ENCODE results near the gene DHRS7B.

The DHRS7B gene

GRCh38 chr17:21239680-21240368, 113.1 kb downstream of the DHRS7B start:
- TF ChIP-seq GATA2 (IDR thresholded peaks at IDR 0.05; ENCODE audit: low read depth, low read length) (no peak), GATA3 (IDR thresholded peaks at IDR 0.05; ENCODE audit: low read depth, low read length) (no peak)

GRCh38 chr17:21240369-21241055, 113.7 kb downstream of the DHRS7B start:
- TF ChIP-seq GATA2 (IDR thresholded peaks at IDR 0.05; ENCODE audit: low read depth, low read length) = no peak
- no peak for TF ChIP-seq GATA3 (IDR thresholded peaks at IDR 0.05; ENCODE audit: low read depth, low read length)

All from SH-SY5Y (cell line).